IPS-11a (cell line): ENCODE results near the gene CYTH1.
"Not testable (repeated sequence)": the region's sequence is repeated elsewhere in the genome, so short reads cannot be mapped to it uniquely, and the experiment has no call there.

ENCODE experiments used
- H3K4me3 ChIP-seq: one replicate; pipeline ENCODE4 v1.5.1; 2013; ENCODE audit warnings: low read depth, low read length, control low read depth

CYTH1 gene

GRCh38 chr17:78674595-78675315, 107.3 kb downstream of the CYTH1 start:
- H3K4me3 ChIP-seq = no peak overlapping the region

GRCh38 chr17:78674156-78674555, 107.9 kb downstream of the CYTH1 start:
- no peak overlapping the region for H3K4me3 ChIP-seq

GRCh38 chr17:78673395-78673794, 108.7 kb downstream of the CYTH1 start:
- no peak overlapping the region for H3K4me3 ChIP-seq

GRCh38 chr17:78672871-78673371, 109.2 kb downstream of the CYTH1 start:
- no peak overlapping the region for H3K4me3 ChIP-seq

GRCh38 chr17:78672005-78672404, 110.1 kb downstream of the CYTH1 start:
- H3K4me3 ChIP-seq = no peak overlapping the region

- not testable (repeated sequence) for H3K4me3 ChIP-seq
Measured at GRCh38 chr17:78671726-78672001, 110.4 kb downstream of the CYTH1 start.

- H3K4me3 ChIP-seq = no peak overlapping the region
Measured at GRCh38 chr17:78670850-78671725, 111.0 kb downstream of the CYTH1 start.

- H3K4me3 ChIP-seq = no peak overlapping the region
Measured at GRCh38 chr17:78669975-78670518, 112.0 kb downstream of the CYTH1 start.

- H3K4me3 ChIP-seq = no peak overlapping the region
Measured at GRCh38 chr17:78669256-78669974, 112.7 kb downstream of the CYTH1 start.

GRCh38 chr17:78668847-78669246, 113.2 kb downstream of the CYTH1 start:
- H3K4me3 ChIP-seq = no peak overlapping the region

GRCh38 chr17:78667741-78668640, 114.1 kb downstream of the CYTH1 start:
- H3K4me3 ChIP-seq = no peak overlapping the region

- no peak overlapping the region for H3K4me3 ChIP-seq
Measured at GRCh38 chr17:78667091-78667490, 115.0 kb downstream of the CYTH1 start.

- no peak overlapping the region for H3K4me3 ChIP-seq
Measured at GRCh38 chr17:78665952-78666920, 115.8 kb downstream of the CYTH1 start.

- no peak overlapping the region for H3K4me3 ChIP-seq
Measured at GRCh38 chr17:78665387-78665951, 116.6 kb downstream of the CYTH1 start.

- no peak overlapping the region for H3K4me3 ChIP-seq
Measured at GRCh38 chr17:78664476-78665386, 117.3 kb downstream of the CYTH1 start.

- no peak overlapping the region for H3K4me3 ChIP-seq
Measured at GRCh38 chr17:78661093-78661770, 120.8 kb downstream of the CYTH1 start.

- no peak overlapping the region for H3K4me3 ChIP-seq
Measured at GRCh38 chr17:78659546-78659945, 122.5 kb downstream of the CYTH1 start.
